ENCODE measurements around the gene STX1B. TPM values are rescaled to one million over a fixed set of nuclear protein-coding genes. Genes with fewer than 3 reads are reported as not detected.
A peak's percentile ranks its signal among the peaks of the same experiment; 100 is the strongest.

The STX1B gene
- polyA plus RNA-seq, 1 experiment, result 1.5 TPM

DNA sequence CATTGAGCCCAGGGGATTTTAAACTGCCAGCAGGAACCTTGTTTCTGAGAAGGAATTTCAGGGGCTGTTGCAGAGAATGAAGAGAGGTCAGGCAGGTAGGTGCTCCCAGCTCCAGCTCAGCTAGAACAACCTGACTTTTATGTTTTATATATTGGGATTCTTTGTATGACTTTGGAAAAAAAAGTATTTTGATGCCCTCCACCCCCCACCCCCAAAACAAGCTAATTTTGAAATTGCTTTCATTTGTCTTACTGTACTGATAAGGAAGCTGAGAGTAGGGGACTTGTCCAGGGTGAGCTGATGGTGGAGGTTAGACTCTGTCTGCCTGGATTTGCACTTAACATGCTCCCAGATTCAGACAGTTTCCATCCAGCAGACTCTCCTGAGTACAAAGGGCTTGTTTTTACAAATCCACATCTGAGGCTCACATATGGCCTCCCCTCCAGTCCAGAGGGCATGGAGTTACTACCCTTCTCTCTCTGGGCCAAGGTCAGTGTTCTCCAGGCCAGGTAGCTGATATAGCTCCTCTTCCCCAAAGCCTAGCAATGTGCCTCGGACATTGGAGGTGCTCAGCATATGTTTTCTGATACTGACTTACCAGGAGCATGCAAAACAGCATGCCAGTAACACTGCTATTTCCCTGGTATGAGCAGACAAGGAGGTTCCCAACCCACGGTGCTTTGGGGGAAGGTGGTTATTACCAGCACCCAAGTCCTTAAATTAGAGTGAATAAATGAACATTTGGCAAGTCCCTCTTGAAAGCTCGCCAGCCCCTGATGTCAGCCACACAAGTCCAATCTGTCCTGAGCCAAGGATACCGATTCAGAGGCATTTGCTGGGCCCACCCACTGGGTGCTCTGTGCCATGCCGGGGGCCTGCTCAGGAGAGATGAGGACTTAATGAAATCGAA lies 11.3 kb downstream of the STX1B start:
- POLR2A ChIA-PET, result interaction anchor here (0.6 to 1.0 kb wide), 3 partner anchors 38 to 75 kb away, joined by 3 to 11 read pairs (median 11); partner anchors contain the start of genes ZNF646 and ZNF668

DNA sequence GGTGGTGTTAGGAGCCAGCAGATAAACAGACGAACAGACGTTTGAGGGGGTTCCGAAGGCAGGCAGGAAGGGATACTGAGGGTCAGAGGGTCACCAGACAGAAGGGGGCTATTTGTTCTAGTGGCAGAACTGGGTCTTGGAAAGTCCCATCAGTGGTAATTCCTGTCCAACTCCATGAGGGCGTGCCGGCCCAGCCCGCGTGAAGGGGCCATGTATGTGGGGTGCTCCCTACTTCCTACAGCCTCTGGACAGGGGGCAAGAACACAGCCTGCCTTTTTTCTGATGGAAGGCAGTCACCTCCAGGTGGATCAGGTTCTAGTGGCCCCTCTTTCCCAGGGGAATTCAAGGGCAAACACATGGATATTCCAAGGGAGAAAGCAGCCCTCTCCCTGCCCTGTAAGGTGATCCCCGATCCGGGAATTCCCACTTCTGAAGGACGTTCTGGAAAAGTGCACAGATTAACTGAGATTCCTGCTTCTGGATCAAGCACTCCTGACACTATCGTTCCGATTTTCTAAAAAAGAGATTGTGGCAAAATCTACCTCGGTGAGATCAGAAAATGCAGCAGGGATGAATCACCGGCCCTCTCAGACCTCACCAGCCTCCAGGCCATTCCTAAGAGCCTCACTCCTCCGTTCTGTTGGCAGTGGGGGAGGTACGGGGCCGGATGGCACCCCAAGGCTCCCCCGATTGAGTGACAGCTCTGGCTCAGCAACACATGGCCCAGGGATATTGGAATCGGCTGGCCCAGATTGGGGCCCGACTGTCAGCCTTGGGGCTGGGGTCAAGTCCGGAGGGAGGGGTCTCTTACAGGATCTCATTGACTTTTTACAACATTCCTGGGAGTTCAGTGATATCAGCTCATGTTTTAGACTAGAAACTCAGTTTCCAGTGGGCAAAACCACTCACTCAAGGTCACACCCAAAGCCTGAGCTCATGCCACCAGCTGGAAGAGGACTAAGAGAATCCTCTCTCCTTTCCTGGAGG lies 12.4 kb downstream of the STX1B start:
- peak overlapping the region; percentile 47 for H3K4me3 ChIP-seq (ENCODE audit: low read depth, low read length)
- DNase-seq (ENCODE audit: low read depth), result peak; percentile 47

More for the DNA sequence above, 11.3 kb downstream of the STX1B start:
- H3K27me3 ChIP-seq (ENCODE audit: control insufficient read depth, insufficient read depth, low read length), result no peaks in the 10 kb centered on the region
- no peaks in the 10 kb centered on the region for H3K36me3 ChIP-seq (ENCODE audit: control insufficient read depth, insufficient read depth, low read length)
- H3K4me3 ChIP-seq (ENCODE audit: low read depth, low read length), result no peak overlapping the region
- CTCF ChIA-PET, result interaction anchor here (1.0 to 2.3 kb wide), 7 partner anchors 10 to 869 kb away, joined by 3 to 16 read pairs (median 4); partner anchors contain the start of gene HSD3B7
- DNase-seq (ENCODE audit: low read depth), result no peak
- TF ChIP-seq CTCF (IDR thresholded peaks at IDR 0.05; ENCODE audit: insufficient read depth, low read depth, low read length), result no peak

DNA sequence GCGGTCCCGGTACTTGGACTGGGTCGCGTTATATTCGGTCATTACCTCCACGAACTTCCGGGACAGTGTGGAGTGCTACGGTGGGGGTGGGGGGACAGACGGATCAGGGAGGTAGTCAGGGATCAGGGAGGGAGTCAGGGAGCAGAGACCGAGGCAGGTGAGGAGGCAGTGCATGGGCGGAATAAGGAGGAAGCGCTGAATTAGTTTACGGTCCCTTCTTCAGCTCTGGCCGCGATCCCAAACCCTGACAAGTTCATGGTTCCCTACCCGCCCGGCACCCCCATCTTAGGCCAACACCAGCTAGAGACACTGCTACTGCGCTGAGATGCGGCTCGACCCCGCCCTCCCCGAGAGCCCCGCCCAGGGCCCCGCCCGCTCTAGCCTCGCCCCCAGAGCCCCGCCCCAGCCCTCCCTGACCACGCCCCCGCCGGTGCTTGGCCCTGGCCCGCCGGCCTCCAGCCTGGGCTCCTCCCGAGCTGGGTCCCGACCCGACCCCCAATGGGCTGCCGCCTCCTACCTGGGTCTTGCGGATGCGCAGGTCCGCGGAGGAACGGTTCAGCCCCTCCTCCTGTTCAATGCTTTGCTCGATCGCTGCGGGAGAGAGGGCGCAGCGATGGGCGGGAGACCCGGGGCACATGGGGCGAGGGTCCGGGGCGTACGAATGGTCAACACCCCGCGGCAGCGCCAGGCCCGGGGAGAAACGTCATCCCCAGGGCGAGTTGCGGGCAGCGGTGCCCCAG lies 13.3 kb downstream of the STX1B start:
- CTCF ChIA-PET, result interaction anchor here (0.8 to 1.8 kb wide), 3 partner anchors 12 to 446 kb away, joined by 5 to 9 read pairs (median 6); partner anchors contain the start of genes HSD3B7 and ZNF843
- H3K27me3 ChIP-seq (ENCODE audit: control insufficient read depth, insufficient read depth, low read length), result no peaks in the 10 kb centered on the region

More for the DNA sequence above, 12.4 kb downstream of the STX1B start:
- TF ChIP-seq CTCF (IDR thresholded peaks at IDR 0.05; ENCODE audit: insufficient read depth, low read depth, low read length), result no peak
- CTCF ChIA-PET, result interaction anchor here (0.7 to 2.3 kb wide), 11 partner anchors 11 to 870 kb away, joined by 3 to 16 read pairs (median 5); partner anchors contain the start of genes HSD3B7 and ZNF843
- Histone ChIP-seq H3K27me3 (ENCODE audit: control insufficient read depth, insufficient read depth, low read length) (no peaks in the 10 kb centered on the region), H3K36me3 (ENCODE audit: control insufficient read depth, insufficient read depth, low read length) (no peaks in the 10 kb centered on the region)
- POLR2A ChIA-PET, result interaction anchor here (0.5 to 1.0 kb wide), 3 partner anchors 10 to 97 kb away, joined by 3 to 11 read pairs (median 7); partner anchors contain the start of genes VKORC1, ZNF646 and ZNF668

More for the DNA sequence above, 13.3 kb downstream of the STX1B start:
- Histone ChIP-seq H3K36me3 (ENCODE audit: control insufficient read depth, insufficient read depth, low read length) (no peaks in the 10 kb centered on the region), H3K4me3 (ENCODE audit: low read depth, low read length) (peak overlapping the region; percentile 47)
- POLR2A ChIA-PET, result no interaction called here
- no peak for DNase-seq (ENCODE audit: low read depth)
- TF ChIP-seq CTCF (IDR thresholded peaks at IDR 0.05; ENCODE audit: insufficient read depth, low read depth, low read length), result no peak
